Hematopoietic multipotent progenitor cell treated with erythropoietin and hydrocortisone succinate and interleukin-3 and kit ligand, for 8 days (in vitro differentiated cells): ENCODE results near the gene CTBP2.

Experiments used
- DNase-seq: peaks from one replicate; pipeline ENCODE4 v3.0.0-alpha.2; 2015

The CTBP2 gene

DNA sequence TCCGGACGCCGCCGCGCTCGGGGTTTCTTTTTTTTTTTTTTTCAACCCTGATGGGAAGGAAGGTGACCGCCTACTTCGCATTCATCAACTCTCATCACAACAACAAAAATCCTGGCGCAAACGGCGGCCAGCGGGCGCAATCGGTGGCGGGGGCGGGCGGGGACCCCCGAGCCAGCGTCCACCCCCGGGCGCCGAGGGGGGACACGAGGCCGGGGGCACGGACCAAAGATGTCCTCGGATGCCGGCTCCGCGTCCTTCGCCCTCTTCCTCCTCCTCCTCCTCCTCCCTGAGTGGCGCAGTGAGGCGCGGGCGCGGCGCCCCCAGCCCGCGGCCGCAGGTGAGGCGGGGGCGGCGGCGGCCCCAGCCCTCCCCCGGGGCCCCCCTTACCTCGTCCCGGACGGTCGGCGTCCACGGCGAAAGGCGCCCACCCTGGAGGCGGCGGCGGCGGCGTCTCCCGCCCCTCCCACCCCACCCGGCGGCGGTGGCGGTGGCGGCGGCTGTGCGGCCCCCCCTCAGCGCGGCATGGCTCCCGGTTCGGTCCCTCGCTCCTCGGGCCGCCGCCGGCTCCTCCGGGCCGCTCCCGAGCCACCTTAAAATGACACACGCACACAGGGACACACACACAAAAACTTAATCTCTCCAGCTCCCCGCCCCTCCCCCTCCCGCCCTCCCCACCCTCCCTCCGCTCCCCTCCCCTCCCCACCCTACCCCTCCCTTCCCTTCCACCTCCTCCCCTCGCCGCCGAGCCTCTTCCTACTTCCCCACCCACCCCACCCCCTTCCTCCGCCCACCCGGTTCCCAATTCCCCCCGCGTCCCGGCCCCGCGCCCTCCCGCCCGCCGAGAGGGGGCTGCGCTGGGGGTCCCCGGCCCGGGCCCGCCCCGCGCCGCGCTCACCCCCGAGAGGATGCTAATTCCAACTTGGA is at the start of gene CTBP2:
CTBP2 (minus strand) TSS at position 632 of the 924 bp plus-strand sequence.
- peak; percentile 65 for DNase-seq

DNA sequence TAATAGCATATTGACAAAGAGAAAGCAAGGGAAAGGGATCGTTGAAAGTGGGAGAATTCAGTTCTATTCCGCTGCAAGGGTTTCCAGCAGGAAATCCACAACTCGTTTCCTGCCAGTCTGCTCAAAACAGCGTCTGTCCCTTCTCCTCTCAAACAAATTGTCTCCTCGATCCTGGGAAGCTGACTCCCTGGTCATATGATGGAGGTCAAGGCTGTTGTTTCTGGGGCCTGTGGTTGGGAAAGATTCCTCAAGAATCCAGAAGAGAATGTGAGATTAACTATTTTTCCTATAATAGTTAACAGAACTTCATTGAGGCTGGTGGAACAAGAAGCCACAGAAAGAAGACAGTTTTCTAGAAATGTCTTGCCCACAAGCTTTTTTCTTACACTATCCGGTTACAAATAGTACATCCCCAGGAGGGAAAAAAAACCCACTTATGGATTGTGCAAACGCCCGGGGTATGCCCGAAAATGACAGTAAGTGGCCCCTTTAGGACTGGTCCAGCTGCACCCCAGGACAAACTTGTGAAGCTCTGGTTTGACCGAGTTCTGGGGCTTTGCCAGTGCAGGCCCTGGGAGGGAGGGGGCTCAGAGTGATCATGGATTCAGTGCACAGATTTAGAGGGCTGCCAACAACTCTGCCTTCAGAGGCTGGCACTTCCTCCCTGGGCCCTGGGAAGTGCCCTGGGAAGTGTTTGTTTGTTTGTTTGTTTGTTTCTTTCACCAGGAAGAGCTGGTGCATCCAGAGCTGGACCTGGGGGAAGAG is 49.4 kb upstream of the CTBP2 start:
- DNase-seq: no peak

DNA sequence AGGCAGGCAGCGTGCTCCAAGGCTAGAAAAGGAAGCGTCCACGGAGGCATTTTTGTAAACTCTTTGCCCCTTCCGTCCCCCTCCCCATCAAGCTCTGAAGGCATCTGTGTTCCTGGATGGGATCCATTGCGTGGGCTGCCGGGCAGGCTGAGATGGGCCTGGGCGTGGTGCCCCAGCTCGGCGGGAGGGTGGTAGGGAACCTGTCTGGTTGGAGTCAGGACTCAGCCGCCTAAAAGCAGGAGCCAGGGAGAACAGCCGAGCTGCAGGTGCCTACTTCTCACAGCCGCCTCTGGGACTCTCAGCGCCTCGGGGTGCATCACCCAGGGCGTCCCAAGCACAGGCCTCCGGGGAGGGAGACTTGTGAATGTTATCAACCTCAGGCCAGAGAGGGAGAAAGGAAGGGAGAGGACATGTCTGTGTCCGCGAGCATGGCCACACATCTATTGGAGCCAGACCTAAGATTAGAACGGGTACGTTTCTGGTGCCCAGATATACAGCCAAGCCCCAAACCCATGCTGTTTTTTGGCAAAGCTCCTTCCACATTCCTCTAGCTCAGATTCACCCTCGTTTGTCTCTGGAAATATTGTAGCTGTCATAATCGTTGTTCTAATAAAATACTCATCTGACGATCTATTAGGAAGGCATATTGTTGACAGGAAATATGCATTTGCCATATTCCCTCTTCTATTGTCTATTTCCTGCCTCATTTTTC is 48.6 kb upstream of the CTBP2 start:
- no peak for DNase-seq

DNA sequence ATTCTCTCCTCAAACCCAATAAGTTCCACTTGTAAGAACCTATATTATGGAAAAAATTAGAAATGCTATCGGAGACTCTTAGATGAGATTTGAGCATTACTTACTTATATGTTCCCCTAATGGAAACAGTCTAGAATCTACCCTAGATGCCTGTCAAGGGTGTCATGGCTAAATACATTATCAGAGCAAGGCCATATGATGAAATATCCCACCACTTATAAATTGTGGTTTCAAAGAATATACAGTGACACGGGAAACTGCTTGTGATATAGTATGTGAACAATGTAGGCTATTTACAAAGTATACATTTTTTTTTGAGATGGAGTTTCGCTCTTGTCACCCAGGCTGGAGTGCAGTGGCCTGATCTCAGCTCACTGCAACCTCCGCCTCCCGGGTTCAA is 46.3 kb upstream of the CTBP2 start:
- no peak for DNase-seq

DNA sequence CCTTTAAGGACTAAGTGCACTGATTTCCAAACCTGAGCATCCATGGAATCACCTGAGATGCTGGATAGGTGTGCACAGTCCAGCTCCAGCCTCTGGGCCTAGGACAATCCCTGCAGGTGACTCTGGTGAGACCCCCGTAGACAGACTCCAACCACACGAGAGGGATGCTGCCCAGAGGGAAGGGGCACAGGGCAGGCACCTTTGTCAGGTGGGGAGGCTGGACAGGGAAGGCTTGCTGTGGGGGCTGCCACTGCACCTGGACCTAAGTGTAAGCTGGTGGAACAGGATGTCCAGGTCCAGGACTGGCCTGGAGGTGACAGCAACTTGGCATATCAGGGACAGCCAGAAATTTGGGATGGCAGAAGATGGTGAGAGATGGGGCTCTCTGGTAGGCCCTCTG is 45.1 kb upstream of the CTBP2 start:
- DNase-seq: no peak

DNA sequence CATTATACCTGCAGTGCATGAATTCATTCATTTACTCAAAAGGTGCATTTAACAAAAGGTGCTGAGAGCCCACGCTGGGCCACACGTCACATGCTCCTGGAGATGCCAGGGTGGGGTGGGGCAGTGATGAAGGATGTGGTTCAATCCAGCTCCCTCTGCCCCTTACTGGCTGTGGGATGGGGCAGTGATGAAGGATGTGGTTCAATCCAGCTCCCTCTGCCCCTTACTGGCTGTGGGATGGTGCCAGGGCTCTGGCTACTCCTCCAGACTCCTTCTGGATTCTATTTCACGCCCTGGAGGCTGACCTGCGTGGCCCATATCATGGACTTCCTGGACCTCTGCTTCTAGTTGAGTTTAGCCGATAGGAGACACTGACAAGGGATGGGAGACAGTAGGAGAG is 44.0 kb upstream of the CTBP2 start:
- no peak for DNase-seq

DNA sequence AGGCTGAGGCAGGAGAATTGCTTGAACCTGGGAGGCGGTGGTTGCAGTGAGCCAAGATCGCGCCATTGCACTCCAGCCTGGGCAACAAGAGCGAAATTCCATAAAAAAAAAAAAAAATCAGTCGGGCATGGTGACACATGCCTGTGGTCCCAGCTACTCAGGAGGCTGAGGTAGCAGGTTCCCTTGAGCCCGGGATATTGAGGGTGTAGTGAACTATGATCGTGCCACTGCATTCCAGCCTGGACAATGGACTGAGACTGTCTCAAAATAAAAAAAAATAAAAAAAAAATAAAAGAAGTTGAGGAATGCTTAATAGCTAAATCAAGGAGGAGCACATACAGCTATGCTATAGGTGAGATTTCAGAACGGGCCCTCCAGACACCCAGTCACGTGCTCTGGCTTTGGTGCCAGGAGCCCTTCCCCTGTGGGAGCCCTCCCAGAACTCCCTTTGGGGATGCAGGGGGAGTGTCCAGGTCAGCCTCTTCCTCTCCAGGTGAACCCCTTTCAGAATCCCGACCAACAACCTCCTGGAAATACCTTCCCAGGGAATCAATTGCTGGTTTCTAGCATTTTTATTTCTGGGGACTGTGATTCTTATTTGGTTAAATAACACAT is 42.9 kb upstream of the CTBP2 start:
- no peak for DNase-seq

DNA sequence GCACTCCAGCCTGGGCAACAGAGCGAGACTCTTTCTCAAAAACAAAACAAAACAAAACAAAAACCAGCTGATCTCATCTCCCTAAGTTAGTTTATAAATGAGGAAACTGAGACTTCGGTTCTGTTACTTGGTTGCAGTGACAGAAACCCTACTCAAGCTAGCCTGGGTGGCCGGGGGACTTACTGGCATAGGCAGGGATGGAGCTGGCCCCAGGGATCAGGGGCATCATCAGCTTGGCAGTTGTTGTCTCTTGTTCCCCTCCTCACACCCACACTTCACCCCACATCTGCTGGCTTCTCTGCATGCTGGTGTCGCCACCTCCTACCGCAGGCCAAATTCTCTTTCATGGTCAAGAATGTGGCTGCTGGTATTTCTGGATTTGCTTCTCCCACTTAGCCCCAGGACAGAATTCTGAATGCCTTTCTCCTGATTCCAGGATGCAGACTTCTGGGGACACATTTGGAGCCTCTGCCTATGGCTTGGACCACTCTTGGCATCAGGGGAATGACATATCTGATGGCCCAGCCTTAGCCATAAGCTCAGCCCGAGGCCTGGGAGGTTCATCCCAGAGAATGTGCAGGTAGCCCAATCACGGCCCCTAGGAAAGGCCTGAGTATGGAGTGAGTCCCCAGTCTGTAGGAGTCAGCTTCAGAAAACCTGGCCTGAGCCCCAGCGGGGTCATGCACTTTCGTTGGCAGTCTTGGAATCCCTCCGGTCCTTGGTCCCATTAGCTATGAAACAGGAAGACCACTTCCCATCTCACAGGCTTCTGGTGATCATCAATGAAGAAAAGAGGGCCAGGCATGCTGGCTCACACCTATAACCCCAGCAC is 41.6 kb upstream of the CTBP2 start:
- DNase-seq: no peak

DNA sequence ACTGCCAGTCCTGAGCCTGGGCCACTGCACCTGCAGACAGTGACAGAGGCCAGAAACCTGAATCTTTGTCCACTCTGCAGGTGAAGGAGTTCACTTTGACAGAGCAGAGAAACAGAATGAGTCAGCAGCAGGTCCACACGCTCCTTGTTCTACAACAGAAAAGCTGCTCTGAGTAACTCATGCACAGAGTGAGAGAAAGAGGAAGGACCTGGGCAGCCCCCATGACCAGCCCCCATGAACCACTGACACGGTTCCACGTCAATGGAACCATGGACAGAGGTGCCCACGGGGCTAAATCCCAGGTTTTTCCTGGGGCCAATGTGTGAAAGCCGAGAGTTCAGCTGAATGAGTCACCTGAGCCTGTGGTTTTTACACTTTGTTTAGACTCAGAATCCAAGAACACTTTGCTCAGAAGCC is 40.8 kb upstream of the CTBP2 start:
- no peak for DNase-seq

DNA sequence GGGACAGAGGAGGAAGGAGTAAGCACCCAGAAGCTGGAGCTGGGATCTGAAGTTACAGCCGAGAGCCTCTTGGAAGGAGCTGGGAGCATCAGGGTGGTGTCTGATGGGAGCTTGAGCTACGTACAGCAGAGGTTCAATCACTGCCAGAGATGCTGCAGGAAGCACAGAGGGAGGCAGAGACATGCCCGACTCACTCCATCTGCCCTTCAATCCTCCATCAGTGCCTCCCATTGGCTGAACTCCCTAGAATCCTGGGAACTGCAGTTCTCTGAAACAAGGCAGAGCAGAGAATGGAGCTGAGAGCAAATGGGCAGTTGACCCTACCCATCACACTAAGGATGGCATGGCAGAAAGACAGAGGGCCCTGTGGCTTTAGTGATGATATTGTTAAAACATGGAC is 40.0 kb upstream of the CTBP2 start:
- DNase-seq: no peak

DNA sequence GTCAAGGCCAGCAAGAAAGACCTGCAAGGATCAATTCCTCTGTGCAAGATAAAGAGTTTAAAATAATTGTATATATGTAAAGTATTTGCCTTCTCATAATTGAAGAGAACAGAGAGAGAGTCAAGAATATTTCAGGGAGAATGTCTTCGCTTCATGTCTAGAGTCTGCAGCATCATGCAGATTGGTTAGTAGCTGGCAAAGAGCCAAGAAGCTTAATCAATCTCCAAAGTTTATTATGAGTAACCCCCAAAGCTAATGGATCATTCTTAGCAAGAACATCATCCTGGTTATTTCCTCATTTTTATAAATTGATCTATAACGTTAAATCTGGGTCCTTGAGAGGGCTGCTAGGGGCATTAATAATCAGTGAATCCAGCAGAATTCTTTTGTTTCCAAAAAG is 38.9 kb upstream of the CTBP2 start:
- DNase-seq: no peak

DNA sequence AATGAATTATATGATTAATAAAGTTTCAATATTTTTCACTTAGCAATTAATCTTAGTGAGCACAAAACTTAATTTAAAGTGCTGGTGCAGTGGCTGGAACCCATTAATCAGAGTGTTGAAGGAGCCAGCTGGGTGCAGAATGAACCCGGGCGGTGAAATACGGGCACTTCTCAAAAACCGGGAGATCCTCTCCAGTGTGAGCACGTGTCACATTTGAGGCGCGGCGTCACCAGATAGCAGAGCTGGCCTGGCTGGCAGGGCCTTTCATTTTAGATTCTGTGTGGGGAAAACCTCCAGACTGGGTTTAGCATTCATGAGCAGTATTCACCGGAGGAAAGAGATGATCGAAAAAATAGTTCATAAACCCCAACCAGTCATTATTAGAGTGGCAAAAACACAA is 34.5 kb upstream of the CTBP2 start:
- DNase-seq: no peak

DNA sequence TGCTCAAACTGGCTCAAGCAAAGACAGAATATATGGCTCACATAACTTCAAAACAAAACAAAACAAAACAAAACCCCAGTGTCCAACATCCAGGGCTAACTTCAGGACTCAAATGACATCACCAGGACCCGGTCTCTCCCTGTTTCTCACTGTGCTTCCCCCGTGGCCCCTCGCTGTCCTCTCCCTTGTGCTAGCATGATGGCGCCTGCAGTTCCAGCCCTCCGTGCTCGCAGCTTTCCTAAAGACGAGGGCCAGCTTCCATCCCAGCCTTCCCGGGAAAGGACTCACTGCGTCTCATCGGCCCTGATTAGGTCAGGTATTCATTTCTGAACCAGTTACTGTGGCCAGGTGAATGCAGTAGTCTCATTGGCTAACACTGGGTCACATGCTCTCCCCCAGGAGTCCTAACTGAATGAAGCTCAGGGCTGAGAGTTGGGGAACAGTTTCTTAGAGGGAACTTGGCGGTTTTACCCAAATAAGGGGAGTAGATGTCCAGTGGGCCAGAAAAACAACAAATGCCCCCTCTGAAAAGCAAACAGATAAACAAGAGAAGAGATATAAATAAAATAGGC is 33.0 kb upstream of the CTBP2 start:
- DNase-seq: no peak

DNA sequence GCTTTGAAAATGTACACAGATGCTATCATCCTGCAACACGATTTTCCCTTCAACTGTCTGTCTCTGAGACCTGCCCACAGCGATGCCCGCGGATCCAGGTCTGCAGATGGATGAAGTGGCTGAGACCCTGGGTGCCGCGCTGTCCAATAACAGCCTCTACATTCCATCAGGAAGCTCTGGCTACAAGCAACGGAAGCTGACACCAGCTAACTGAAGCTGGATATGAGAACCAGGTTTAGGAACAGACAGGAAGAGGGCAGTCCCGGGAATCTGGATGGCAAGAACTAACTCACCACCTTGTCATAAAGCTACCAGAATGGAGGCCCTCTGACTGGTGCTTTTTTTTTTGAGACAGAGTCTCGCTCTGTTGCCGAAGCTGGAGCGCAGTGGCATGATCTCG is 32.3 kb upstream of the CTBP2 start:
- no peak for DNase-seq

DNA sequence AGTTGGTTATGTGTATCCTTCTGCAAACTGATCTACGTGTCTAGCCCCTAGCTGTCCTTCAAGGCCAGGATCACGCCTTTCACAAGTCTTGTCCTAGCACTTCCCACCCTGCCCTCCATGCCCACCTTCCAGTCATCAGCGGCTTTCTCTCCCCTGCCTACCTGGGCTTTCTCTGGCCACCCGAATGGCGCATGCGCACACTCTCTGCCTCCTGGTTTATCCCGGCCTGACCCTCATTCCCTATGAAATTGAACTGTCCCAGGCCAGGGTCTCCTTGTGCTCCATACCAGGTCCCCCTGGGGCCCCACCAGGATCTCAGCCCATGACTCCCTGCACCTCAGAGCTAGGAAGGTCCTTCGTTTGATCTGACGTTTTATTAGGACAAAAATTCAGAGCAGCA is 31.6 kb upstream of the CTBP2 start:
- no peak for DNase-seq

DNA sequence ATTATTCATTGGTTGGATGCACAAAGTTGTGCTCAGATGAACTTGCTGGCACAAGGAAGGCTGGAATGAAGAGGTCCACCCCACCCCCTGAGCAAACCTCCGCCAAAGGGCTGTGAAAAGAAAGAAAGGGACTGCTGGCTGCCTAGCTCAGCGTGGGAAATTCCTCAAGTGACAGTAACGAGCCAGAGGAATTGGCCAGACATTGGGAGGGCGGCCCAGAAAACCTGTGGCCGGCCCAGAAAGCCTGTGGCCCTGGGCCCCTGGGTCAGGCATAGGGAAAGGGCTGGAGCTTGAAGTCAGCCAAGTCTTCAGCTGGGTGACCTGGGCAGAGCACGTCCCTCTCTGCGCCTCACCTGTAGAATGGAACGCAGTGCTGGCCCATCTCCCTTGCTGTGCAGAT is 30.6 kb upstream of the CTBP2 start:
- DNase-seq: no peak

DNA sequence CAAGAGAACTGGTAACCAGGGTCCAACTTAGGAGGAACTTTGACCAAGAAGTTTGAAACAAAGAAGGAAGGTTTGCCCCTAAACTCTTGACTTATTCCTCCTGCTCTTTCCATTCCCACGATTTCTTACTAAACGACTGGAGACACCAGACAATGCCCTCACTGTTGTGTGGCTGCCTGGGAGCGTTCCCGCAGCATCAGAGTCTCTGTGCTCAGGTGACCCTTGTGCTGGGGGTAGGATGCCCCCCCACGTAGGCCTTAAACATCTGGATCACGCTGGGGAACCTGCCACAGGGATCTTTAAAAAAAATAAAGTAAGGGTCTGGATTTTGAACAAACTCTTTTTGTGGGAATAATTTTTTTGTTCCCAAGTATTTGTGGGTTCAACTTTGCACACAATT is 30.1 kb upstream of the CTBP2 start:
- no peak for DNase-seq

DNA sequence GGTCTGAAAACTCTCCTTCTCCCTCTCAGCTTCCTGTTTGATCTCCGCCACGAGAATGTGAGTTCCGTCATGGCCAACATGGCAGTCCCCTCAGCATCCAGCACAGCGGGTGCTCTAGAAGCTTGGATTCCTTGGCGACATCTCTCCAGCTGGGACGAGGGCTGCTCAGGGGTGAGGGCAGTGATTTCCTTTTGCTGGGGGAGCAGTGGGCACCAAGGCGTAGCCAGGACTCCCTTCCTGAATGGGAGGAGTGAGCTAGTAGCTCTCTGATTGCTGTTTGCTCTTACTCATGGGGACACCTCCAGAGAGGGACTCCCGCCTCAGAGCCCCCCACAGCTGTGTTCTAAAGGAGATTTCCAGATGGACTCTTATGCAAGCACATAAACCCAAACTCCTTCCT is 28.8 kb upstream of the CTBP2 start:
- DNase-seq: no peak

DNA sequence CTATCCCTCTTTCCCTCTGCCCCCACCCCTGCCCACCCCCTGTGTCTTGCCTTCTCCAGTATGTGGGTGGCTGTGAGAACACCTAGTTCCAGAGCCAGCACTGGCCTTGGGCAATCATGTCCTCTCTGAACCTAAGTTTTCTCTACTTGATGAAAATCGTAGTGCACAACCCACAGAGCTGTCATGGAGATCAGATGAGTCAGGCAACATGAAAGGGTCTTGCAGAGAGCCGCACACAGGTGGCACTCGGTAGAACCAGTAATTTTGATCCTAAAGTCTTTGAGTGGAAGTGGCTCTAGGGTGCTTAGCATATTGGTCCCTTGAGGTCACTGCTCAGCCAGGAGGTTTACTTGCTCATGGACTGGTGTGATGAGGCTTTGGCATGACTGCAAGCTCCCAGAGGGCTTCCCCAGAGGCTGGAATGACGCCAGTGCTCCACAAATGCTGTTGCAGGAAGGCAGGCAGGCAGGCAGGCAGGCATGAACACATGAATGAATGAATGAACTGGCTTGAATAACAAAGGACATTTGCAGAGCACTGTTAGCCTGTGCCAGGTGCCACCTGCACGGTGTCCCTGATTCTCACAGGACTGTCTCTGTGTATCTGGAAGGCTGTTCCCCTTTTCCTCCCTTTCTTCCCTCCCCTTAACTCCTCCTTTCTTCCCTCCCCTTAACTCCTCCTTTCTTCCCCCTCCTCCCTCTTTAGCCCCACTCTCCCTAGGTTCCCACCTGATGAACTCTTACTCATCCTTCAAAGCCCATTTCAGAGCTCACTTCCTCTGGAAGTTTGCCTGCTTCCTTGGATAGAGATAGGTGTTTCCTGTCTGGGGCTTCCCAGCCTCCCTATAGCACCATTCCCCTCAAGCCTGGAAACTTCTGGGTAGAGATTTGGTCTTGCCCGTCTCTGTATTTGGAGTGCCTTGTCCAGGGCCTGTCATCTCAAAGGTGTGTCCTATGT is 27.2 kb upstream of the CTBP2 start:
- DNase-seq: no peak

DNA sequence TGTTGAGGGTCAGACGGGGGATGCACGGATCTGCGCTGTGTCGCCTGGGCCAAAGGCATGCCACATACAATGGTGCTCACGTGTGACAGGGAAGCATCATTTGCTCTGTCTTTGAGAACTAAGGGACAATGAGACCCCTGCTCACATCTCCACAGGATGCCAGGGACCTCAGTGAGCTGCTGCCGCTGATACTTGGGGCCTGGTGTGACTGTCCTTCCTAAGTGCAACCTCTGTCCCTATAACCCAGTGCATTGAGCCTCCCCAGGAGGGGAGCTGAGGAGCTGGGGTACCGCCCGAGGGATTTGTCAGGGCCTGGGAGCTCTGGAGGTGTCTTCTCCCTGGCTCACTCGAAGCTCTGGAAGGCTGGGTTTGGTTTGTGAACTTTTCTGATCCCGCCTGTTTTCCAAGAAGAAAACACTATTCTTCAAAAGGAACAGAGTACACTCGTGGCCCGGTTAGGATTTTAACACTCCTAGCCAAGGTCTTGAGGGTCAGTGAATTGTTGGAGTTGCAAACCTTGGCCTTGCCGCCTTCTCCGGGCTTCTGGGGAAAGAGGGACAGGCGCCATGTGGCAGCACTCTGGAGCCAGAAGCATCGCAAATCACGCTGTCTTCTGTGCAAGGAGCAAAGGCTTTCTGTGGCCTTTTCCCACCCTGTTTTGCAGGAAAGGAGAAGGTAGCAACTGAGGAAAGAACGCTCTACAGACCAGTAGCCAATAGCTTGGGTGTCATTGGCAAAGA is 26.2 kb upstream of the CTBP2 start:
- no peak for DNase-seq
